NCI-H524 (cell line): Measurements from ENCODE around the gene RBL2.

Experiments
- DNase-seq, 2 experiments: peaks; one replicate each; lab custom pipeline; 2025; lab: John Stamatoyannopoulos, UW

Gene RBL2

DNA sequence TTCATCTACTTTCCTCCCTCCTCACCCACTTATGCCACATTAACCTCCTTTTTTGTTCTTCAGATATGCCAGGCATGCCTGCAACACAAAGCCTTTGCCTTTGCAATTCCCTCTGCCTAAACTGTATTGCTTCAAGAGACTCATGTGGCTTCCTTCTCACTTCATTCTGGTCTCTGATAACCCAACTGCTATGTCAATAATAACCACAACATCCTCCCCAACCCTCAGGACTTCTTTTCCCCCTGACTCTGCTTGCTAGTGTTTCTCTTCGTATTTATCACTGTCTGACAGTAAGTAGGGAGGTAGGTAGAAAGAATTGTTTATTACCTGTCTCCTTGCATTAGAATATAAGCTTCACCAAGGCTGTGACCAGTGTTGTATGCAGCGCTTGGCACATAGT is 22.4 kb downstream of the RBL2 start:
- DNase-seq, result no peak

DNA sequence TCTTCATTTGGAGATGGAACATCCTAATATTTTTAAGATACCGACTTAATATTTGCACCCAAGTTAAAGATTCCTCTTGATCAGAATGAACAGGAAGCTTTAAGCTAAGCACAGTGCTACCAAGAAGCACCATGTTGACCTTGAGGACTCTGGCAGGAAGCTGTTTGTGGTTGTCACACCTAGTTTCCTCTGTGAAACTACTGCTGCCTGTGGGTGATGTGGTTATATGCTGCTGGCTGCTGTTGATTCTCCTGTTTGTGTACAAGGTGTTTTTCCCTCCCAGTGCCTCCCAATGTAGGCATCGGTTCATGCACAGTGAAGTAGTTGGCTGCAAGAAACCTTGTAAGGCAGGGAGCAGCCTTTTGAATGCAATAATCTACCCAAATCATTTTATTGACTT is 23.4 kb downstream of the RBL2 start:
- DNase-seq, result no peak

DNA sequence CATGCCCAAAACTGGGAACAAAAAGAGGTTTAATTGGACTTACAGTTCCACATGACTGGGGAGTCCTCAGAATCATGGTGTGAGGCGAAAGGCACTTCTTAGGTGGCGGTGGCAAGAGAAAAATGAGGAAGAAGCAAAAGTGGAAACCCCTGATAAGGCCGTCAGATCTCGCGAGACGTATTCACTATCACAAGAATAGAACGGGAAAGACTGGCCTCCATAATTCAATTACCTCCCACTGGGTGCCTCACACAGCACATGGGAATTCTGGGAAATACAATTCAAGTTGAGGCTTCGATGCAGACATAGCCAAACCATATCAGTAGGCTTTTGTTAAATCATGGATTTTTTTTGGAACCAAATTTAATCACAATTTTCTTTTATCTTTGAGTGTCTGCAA is 24.4 kb downstream of the RBL2 start:
- no peak for DNase-seq

DNA sequence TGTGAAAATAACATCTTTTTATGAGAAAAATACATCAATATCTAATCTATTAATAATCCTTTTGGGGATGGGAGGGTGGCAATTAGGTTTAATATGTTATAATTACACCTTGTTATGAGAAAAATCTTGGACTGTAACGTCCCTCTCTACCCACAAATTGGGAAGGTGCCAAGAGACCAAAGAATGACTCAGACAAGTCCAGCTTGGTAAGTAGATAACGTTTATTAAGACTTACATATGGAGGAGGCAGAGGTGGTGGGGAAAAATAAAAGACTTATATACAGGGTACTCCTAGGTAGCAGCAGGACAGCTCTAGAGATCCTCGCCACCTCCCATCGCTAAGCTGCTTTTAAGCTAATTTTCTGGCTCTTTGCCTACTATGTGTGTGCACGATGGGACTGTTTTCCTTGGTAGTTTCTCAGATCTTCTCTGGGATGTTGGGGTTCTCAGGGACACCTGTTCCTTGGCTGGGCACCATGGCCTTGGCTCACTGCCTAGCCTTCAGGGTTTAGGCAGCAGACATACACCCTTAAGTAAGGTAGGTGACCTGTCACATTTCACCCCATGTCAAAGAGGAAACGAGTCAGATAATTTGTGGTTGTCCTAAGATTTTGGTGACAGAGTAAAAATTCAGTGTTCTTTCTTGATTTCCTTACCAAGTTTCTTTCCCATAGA is 31.5 kb downstream of the RBL2 start:
- DNase-seq, result no peak

DNA sequence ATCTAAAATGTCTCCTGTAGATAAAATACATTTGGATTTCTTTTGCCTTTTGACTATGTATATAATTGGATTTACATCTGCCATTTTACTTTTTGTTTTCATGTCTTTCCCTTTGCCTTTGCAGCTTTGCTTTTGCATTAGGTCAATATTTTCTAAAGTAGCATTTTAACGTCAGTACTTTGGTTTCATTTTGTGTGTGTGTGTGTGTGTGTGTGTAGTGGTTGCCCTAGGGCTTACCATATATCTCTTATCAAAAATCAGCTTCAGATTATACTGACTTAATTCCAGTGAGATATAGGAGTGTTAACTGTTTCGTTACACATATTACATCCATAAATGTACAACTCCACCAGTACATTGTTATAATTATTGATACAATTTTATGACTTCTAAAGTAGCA is 42.6 kb downstream of the RBL2 start:
- no peak for DNase-seq

DNA sequence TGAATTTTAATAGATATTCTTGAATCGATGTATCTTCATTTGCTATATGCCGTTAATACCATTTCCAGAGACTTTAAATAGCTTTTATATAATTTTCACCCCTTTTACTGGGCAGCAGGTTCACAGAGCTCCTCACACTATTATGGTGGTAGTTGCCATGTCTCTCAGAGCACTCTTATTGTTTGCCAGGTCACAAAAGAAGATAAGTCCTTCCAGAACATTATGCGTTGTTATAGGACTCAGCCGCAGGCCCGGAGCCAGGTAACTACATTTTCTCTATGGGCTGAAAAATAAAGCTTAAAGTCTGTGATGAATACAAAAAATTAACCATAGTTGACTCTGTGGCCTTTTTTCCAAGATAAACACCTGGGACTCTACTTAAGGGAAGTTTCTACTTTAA is 44.7 kb downstream of the RBL2 start:
- DNase-seq, result no peak

DNA sequence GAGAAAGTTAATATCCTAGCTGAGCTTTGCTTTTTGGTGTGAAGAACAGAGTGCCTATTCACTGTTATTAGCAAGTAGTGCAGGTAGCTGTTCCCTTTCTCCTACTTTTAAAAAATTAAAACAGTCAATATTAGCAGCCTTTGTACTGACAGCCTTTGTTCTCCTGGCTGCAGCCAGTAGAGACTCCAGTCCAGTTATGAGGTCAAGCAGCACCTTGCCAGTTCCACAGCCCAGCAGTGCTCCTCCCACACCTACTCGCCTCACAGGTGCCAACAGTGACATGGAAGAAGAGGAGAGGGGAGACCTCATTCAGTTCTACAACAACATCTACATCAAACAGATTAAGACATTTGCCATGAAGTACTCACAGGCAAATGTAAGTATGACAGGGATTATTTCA is 46.1 kb downstream of the RBL2 start:
- DNase-seq, result no peak

DNA sequence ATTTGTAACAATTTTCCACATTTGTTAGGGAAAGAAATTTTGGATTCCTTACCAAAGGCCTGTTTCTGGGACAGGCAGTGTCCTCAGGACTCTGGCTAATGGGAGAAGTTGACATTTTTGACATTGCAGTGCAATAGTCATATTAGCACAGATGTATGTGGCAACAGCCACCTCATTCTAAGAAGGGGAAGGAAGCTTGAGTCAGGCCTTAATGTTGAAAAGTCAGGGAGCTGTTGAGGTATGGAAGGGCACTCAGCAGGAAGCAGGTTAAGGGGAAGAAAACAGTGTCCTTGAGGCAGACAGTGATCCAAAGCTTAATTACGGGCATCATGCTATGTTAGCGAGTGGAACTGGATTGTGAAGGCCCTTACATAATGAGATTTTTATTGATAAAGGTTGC is 47.9 kb downstream of the RBL2 start:
- DNase-seq, result no peak

DNA sequence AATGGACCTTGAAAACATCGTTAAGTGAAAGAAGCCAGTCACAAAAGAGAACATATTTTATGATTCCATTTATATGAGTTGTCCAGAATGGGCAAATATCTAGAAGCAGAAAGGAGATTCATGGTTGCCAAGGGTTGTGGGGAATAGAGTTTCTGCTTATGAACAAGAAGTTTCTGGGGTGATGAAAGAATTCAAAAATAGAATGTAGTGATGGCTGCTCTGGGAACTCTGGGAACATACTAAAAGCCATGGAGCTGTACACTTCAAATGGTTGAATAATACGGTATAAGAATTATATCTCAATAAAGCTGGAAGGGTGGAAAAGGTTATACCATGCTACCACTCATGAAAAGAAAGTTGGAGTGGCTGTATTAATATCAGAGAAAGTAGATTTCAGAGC is 50.3 kb downstream of the RBL2 start:
- DNase-seq, result no peak

DNA sequence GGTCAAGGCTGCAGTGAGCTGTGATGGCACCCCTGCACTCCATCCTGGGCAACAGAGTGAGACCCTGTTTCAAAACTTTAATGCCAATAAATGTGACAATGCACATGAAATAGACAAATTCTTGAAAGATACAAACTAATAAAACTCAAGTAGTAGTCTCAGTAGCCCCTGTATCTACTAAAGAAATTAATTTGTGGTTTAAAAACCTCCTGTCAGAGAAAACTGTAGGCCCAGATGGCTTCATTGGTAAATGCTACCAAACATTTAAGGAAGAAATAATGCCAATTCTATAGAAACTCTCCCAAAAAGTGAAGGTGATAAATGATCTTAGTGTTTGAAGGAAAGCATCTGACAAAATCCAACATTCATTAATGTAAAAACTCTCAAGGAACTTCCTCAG is 52.0 kb downstream of the RBL2 start:
- no peak for DNase-seq

DNA sequence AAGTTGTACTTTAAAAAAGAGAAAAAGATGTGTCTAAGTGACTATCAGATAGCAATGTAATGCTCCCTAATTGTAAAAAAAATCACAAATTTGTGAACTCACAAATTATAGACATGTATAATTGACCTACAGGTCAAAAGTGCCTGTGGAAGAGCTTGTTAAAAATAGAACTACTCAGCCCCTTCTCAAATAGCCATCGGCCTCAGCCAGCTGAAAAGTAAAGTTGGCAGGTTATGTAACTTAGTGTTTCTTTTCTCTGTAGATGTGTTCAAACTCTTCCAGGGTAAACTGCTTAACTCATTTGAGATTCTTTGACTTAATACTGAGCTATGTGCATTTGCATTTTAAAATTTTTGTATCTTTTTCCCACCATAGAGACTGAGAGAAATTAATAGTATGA is 55.5 kb downstream of the RBL2 start:
- DNase-seq, result no peak

DNA sequence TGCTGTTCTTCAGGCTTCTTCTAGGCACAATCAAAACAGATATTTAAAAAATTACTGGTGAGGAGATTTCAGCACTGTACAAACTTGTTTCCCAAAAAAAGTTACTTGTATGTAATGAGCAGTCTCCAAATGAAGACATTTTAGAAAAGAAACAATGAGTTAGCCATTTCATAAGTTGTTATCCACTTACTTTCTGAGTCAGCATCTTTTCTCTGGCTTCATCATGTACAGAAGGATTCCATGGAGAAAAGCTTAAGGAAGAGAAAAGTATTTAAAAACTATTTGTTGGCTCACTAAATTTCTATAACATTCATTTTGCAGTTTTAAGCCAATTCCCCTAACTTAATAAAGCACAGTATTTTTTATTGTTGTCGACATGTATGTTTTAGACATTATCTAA is 58.2 kb downstream of the RBL2 start:
- no peak for DNase-seq

DNA sequence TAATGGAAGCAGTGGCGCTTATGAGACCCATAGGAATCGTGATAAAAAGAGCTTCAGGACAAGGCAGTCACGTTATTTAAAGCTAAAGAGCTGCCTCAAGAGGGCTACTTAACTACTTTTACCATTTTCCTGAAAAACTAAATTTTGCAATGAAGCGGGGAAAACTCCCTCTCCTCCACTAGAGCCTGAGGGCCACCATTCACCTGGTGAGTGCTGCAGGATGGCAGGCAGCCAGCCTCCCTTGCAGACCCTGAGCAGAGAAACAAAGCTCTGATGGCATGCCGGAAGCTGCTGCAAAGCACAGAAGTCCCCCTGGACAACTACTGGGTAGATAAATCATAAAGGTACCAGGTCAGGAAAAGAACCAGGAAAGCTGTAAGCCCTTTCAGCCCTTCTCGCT is 60.4 kb downstream of the RBL2 start:
- no peak for DNase-seq

DNA sequence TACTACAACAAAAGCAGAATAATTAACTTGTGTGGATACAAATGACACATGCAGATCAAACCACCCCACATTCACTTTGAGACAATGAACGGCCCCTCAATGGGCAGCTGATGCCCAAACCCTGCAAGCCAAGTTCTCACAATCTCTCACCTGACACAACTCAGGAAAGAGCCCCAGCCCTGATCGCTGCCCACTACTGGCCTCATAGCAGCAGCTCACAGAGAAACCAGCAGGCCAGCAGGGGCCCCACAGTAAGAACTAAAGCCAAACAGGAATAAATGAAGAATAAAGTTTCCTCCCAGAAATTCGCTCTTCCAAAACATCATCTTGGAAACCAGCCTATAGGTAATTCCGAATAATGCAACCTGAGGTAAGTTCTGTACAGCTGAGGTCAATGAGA is 61.1 kb downstream of the RBL2 start:
- no peak for DNase-seq

DNA sequence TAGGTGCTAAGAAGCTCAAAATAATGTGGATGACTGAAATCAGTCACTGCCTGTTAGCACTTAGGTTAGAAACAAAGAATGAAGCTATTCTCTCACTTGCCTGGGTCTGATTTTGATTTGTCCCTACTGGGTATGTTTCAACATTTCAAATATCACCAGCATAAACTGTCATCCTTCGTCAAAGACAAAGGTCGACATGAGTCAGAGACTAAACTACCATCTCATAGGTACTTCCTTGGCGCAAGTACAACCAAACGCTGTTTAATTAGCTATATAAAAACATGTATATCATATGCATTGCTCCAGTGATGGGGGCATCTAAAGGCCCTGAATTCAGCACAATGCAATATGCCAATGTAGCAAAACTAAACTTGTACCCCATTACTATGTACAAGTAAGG is 64.7 kb downstream of the RBL2 start:
- DNase-seq, result no peak

DNA sequence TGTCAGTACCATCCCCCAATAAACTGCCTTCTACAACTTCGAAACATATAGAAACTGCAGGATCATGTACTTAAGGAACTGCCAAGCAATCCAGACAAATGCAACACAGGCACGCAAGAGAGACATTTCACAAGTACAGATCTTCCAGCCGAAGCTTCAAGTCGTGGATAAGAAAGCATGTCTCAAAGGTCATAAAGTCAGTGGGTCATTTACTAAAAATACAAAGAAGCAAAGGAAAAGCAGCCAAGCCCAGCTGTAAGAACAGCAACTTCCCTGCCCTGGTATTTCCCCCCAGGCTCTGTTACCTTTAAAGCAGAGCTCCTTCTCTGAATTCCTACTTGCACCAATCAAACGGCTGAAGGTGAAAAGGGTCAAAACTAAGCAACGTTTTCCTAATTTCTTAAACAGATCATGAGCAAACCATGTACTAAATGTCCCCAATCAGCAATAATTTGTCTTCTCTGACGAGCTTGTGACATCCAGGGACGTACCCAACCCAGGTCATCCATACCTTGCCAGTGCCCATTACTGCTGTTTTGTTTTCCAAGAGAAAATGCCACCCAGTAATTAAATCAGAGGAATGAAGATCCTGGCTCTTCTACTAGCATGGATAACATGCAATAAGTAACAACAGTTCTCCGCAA is 67.1 kb downstream of the RBL2 start:
- DNase-seq, result no peak

DNA sequence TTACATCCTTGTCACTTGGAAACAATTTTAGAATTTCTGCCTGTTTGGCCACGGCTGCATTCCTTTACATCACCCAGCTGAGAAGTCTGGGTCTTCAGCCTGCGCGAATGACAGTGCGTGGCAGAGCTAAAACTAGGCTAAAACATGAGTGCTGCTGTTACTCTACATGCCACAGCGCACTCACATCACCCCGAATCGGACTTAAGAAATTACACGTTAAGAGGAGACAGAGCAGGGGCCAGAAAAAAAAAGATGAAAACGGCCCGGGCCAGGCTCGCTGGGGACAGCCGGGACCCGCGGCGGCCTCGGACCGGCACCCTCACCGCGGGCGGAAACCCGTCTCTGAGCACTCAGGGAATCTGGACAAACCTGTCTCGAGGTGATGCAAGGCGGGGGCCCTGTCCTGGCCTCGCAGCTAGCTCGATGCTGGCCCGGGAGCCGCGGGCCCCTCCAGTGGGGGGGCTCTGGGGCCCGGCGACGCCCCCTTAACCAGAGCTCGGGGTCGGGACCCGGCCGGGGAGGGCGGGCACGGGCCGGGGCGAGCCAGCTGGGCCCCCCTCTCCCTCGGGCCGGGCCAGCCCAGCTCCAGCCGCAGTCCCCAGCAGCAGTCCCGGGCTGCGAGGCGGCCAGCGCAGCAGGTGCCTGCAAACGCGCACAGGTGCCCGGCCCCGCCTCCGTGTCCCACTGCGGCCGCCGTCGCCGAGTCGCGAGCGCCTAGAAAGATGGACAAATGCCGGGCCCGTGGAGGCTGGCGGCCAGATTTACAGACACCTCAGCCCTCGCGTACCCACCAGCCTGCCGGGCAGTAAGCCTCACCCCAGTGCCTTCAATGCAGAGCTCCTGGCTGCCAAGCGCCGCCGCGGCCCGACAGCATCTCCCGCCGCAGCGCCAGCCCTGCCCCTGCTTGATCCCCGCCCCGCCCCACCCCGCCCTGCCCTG is 68.3 kb downstream of the RBL2 start, which contains the start of gene AKTIP:
Gene AKTIP, minus strand, starts transcription at position 879 of the 939 bp plus-strand sequence. CDS start 2,950 bp downstream, outside the sequence.
- DNase-seq, result peak in 1 of 2 experiments; percentile 76

DNA sequence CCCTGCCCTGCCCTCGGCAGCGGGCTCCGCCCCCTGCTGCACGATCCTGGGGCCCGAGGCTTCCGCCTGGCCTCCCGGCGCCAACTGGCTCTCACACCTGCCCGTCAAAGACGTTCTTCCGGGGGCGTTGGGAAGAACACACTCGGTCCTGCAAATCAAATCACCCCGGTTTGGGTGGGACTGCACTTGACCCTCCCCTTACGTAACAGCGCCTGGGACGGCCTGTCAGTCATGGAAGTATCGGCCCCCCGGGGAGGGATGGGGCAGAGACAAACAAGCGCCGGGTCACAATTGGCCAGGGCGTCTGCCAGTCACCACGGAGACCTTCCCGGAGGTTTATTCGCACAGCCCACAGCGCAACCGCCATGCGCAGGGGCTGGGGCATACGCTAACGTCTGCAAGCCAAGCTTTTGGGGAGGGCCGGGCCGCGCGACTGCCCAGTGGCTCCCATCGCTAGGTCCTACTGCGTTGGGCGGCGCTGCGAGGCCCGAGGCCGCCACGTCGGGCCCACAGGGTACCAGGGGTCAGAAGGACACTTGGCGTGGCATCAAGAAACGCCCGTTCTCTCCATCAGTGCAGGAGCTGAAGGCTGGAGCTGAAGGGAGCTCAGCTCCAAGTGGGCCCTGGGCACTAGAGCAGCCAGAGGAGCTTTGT is 69.1 kb downstream of the RBL2 start:
- DNase-seq, result peak; percentile 100

DNA sequence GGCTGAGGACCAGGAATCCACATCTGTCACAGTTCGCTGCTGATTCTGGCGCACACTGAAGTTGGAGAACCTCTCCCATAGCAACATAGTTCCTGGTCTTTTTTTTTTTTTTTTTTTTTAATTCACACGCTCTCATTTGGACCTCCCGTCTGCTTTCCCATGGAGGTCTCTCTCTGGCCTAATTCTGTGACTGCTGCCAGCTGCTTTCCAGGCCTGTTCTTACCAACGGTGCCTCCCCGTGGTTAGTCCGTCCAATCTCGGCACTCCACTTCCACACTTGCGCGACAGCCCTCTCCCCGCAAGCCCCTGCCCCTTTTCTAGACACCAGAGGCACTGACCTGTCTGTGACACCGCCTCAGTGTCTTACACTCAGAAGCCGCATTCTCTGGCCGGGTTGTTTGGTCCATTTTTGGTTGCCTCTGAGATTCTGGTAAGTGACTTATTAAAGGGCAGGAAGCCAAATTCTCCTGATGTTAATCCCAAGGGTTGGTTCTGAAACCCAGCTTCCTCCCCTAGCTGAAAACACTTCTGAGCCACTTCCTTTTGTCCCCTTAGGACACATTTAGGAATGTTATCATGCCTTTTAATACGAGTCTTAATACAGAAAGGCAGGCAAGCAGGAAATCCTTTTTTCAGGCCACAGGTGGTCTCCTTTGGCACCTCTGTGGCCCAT is 69.9 kb downstream of the RBL2 start:
- peak; percentile 58 to 83 for DNase-seq

DNA sequence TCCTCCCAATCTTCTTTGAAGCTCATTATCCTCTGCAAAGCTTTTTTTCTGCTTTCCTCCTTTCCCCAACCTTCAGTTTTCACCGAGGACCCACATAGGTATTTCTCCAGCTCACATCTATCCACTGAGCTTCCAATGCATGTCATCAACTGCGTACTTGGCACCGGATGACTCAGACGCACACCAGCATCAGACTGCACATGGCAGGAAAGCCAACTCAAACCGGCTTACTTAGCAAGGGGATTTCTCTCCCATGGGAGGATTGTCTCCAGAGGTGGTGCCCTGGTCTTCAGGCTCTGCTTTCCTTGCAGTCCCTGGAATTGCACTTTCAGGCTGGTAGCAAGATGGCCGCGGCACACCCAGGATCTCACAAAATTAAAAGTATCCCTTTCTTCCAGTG is 70.4 kb downstream of the RBL2 start:
- no peak for DNase-seq

DNA sequence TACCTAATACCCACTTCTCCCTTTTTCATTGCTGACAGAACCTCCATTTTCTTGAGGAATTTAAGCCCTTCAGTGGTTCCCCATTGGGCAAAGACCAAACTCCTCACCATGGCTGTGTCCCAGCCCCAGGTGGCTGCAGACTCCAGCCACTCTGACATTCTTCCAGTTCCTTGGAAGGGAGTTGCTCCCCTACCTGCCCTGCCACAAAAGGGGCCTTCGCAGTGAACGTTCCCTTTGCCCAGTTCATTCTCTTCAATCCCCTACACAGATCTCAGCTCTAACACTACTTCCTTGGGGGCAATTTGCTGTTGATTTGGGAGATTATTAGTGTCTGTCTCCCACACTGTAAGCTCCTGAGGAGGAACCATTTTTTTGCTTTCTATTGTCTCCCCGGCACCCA is 72.0 kb downstream of the RBL2 start:
- DNase-seq, result no peak
